HCT116 (cell line): Measurements from ENCODE around the gene MIB2. TPM values are rescaled to one million over a fixed set of nuclear protein-coding genes. Genes with fewer than 3 reads are reported as not detected.

ENCODE experiments used
- ATAC-seq: fragments of 200-7000 bp; cut with Tn5 transposase; 2 replicates; pipeline ENCODE4 v1.9.1; 2020; ENCODE audit warnings: mild to moderate bottlenecking, moderate library complexity
- BruUV-seq: library from RNA; stranded (reverse); fragments of 400-500 nt; replicated peaks from 2 replicates; lab custom pipeline; 2021; lab: Mats Ljungman, UMichigan
- CTCF ChIA-PET: fragments of 300-600 bp; sonication (Branson Sonifier 250); formaldehyde crosslinking; loops from one replicate; lab custom pipeline; 2021; ENCODE audit warnings: antibody characterized with exemption; lab: Charles Lee
- POLR2A ChIA-PET: fragments of 300-600, 350-600 bp; sonication (Branson Sonifier 250); formaldehyde crosslinking; loops from one replicate; lab custom pipeline; 2021; ENCODE audit warnings: antibody characterized with exemption; lab: Charles Lee
- RAD21 ChIA-PET, 2 experiments: fragments of 300-600 bp; sonication (Branson Sonifier 250); formaldehyde crosslinking; loops; one replicate each; lab custom pipeline; 2023; ENCODE audit warnings: low total read pairs in 2 of 2; ENCODE audit not compliant: uncharacterized antibody in 2 of 2, unreplicated experiment in 2 of 2, low non-redundant PET in 1 of 2; lab: Charles Lee
- DNase-seq: peaks from one replicate; pipeline ENCODE4 v3.0.0-alpha.2; 2010; ENCODE audit warnings: low read depth, low spot score
- H2AFZ ChIP-seq: fragments of 200-600 bp; shearing (Covaris generic), sonication (generic); 2 replicates; pipeline ENCODE4 v1.6.1; 2017; ENCODE audit warnings: low read depth, mixed run types, mixed read lengths, antibody characterized with exemption, low read length; ENCODE audit not compliant: poor library complexity, severe bottlenecking
- H3K27ac ChIP-seq: 2 replicates; pipeline ENCODE4 v1.5.1; 2012; ENCODE audit warnings: low read depth, low read length
- H3K27me3 ChIP-seq: fragments of 200-600 bp; sonication (generic); 2 replicates; pipeline ENCODE4 v1.6.1; 2016; ENCODE audit warnings: mixed run types, low read length, mixed read lengths; ENCODE audit not compliant: insufficient read depth
- H3K36me3 ChIP-seq, 2 experiments: fragments of 200-500 bp in 1 of 2; fragments of 200-600 bp in 1 of 2; sonication (Bioruptor generic) in 1 of 2; sonication (generic) in 1 of 2; 2 replicates each; pipeline versions ENCODE4 v1.5.1 to v1.6.1; 2014 to 2016; ENCODE audit warnings: low read length in 2 of 2, inconsistent platforms in 1 of 2, mixed read lengths in 1 of 2, mixed run types in 1 of 2; ENCODE audit not compliant: insufficient read depth in 2 of 2, control insufficient read depth in 1 of 2
- H3K4me1 ChIP-seq, 2 experiments: fragments of 200-600 bp in 1 of 2; sonication (generic) in 1 of 2; 2 replicates each; pipeline versions ENCODE4 v1.5.1 to v1.6.1; 2012 to 2017; ENCODE audit warnings: low read length in 2 of 2, inconsistent platforms in 1 of 2, mild to moderate bottlenecking in 1 of 2, mixed read lengths in 1 of 2, mixed run types in 1 of 2, moderate library complexity in 1 of 2; ENCODE audit not compliant: insufficient read depth in 2 of 2, control insufficient read depth in 1 of 2
- H3K4me2 ChIP-seq: fragments of 200-600 bp; sonication (generic); 2 replicates; pipeline ENCODE4 v1.6.1; 2017; ENCODE audit warnings: mixed run types, low read length, mixed read lengths
- H3K4me3 ChIP-seq, 2 experiments: fragments of 200-600 bp in 1 of 2; sonication (generic) in 1 of 2; replicated peaks in 1 of 2; 2 replicates each; pipeline ENCODE4 v1.5.1; 2011 to 2016; ENCODE audit warnings: low read length in 2 of 2, control low read depth in 1 of 2, low read depth in 1 of 2, mild to moderate bottlenecking in 1 of 2, mixed read lengths in 1 of 2, mixed run types in 1 of 2
- H3K79me2 ChIP-seq: fragments of 200-600 bp; sonication (generic); 2 replicates; pipeline ENCODE4 v1.6.1; 2017; ENCODE audit warnings: mild to moderate bottlenecking, mixed run types, low read length, moderate library complexity, mixed read lengths; ENCODE audit not compliant: insufficient read depth
- H3K9ac ChIP-seq: fragments of 200-600 bp; sonication (generic); 2 replicates; pipeline ENCODE4 v1.6.1; 2016; ENCODE audit warnings: low read length, mixed read lengths
- H3K9me2 ChIP-seq: fragments of 200-600 bp; sonication (generic), shearing (Covaris generic); 2 replicates; pipeline ENCODE4 v1.6.1; 2017; ENCODE audit warnings: mixed run types, mild to moderate bottlenecking, moderate library complexity; ENCODE audit not compliant: insufficient read depth
- H3K9me3 ChIP-seq, 2 experiments: fragments of 200-500 bp in 1 of 2; fragments of 200-600 bp in 1 of 2; sonication (Bioruptor generic) in 1 of 2; sonication (generic) in 1 of 2; 2 replicates each; pipeline ENCODE4 v1.6.1; 2014 to 2017; ENCODE audit warnings: low read length in 2 of 2, mixed read lengths in 2 of 2, inconsistent platforms in 1 of 2, low read depth in 1 of 2, mild to moderate bottlenecking in 1 of 2, mixed run types in 1 of 2, moderate library complexity in 1 of 2; ENCODE audit not compliant: control insufficient read depth in 1 of 2, insufficient read depth in 1 of 2
- H4K20me1 ChIP-seq: fragments of 200-600 bp; sonication (generic), shearing (Covaris generic); 2 replicates; pipeline ENCODE4 v1.6.1; 2017; ENCODE audit warnings: mixed run types, mild to moderate bottlenecking, moderate library complexity; ENCODE audit not compliant: insufficient read depth
- ATF3 ChIP-seq: IDR thresholded peaks from 2 replicates; pipeline ENCODE4 v1.6.1; 2012
- EZH2phosphoT487 ChIP-seq: fragments of 200-600 bp; IDR thresholded peaks from 2 replicates; pipeline ENCODE4 v1.6.1; 2018; ENCODE audit warnings: antibody characterized with exemption, borderline replicate concordance
- MAX ChIP-seq: IDR thresholded peaks from 2 replicates; pipeline ENCODE4 v1.6.1; 2012
- POLR2A ChIP-seq: IDR thresholded peaks from 2 replicates; pipeline ENCODE4 v1.7.0; 2011; ENCODE audit warnings: borderline replicate concordance; ENCODE audit not compliant: insufficient read depth, insufficient read length; ENCODE audit errors: extremely low read depth
- POLR2AphosphoS5 ChIP-seq: IDR thresholded peaks from 2 replicates; pipeline ENCODE4 v1.6.1; 2011; ENCODE audit warnings: mild to moderate bottlenecking, low read depth, low read length, moderate library complexity
- SP1 ChIP-seq: IDR thresholded peaks from 2 replicates; pipeline ENCODE4 v1.6.1; 2012; ENCODE audit warnings: low read depth
- SRF ChIP-seq: IDR thresholded peaks from 2 replicates; pipeline ENCODE4 v1.6.1; 2012; ENCODE audit warnings: low read depth
- TCF7L2 ChIP-seq: IDR thresholded peaks from 2 replicates; pipeline ENCODE4 v1.7.0; 2011; ENCODE audit warnings: borderline replicate concordance, inconsistent platforms; ENCODE audit not compliant: insufficient read depth, insufficient read length; ENCODE audit errors: extremely low read depth
- YY1 ChIP-seq: IDR thresholded peaks from 2 replicates; pipeline ENCODE4 v1.6.1; 2011; ENCODE audit warnings: low read length, low read depth, moderate library complexity, mild to moderate bottlenecking; ENCODE audit not compliant: insufficient replicate concordance; ENCODE audit errors: extremely low read depth
- ZBTB33 ChIP-seq: IDR thresholded peaks from 2 replicates; pipeline ENCODE4 v1.6.1; 2011; ENCODE audit warnings: mild to moderate bottlenecking, low read length, moderate library complexity; ENCODE audit not compliant: insufficient replicate concordance; ENCODE audit errors: extremely low read depth
- ZFX ChIP-seq: fragments of 450-650 bp; IDR thresholded peaks from 2 replicates; pipeline ENCODE4 v1.6.1; 2017
- ZNF274 ChIP-seq: fragments of 200-500 bp; sonication (Bioruptor generic); IDR thresholded peaks from 2 replicates; pipeline ENCODE4 v1.6.1; 2014; ENCODE audit warnings: mild to moderate bottlenecking, low read depth, low read length, inconsistent platforms
- intact Hi-C: fragments of 100-400 bp; cut with micrococcal nuclease; formaldehyde crosslinking; loops from 2 replicates; pipeline ENCODE4 v1.10.0; 2022
- total RNA-seq: library from RNA; stranded (reverse); gene quantifications from one replicate; pipeline ENCODE4 v1.2.1, GENCODE V29; 2021; ENCODE audit not compliant: unreplicated experiment

MIB2 gene
- total RNA-seq, 1 experiment from 2014 or later, result 194 TPM

- TF ChIP-seq TCF7L2 (peak; percentile 86), POLR2AphosphoS5 (peak; percentile 93), ZFX (peak; percentile 95), MAX (peak; percentile 81), EZH2phosphoT487 (no peak), SP1 (peak; percentile 73; the same call in 1 of the 2 replicates), YY1 (peak; percentile 37), SRF (peak; percentile 98), POLR2A (no peak), ATF3 (no peak), ZNF274 (no peak), ZBTB33 (peak; percentile 3)
- Histone ChIP-seq H3K9me3 (no peaks in the 10 kb centered on the region), H3K9ac (peak within 1 kb of the TSS; percentile 100), H3K4me2 (peak within 1 kb of the TSS; percentile 74), H3K27me3 (no peaks in the 10 kb centered on the region), H3K36me3 (peaks cover 0 to 7% of the 10 kb centered on the region in 2 experiments; a peak in 3 of 4 replicates), H3K4me1 (peaks cover 17 to 22% of the 10 kb centered on the region in 2 experiments), H2AFZ (no peak within 1 kb of the TSS), H3K9me2 (no peaks in the 10 kb centered on the region), H3K79me2 (peaks cover 45% of the 10 kb centered on the region), H3K27ac (peak within 1 kb of the TSS; percentile 99), H3K4me3 (peak within 1 kb of the TSS; percentile 84 to 97), H4K20me1 (peaks cover 3% of the 10 kb centered on the region; the same call in 1 of the 2 replicates)
- intact Hi-C loops, result loop anchor here (5.0 kb wide), 1 partner anchor 63 kb away; the partner anchor contains the start of gene ATAD3A
- ATAC-seq, result peak; percentile 85
- peak; percentile 83 for DNase-seq
- ChIA-PET RAD21 (no interaction called here), CTCF (no interaction called here), POLR2A (no interaction called here)
- BruUV-seq, result TSS peak; percentile 94
Measured at GRCh38 chr1:1574721-1575537, 40.4 kb upstream of the MIB2 start, which contains the start of gene SSU72. Gene SSU72, minus strand, starts transcription at chr1:1574863. Its CDS starts 306 bp downstream, at chr1:1574557.
